Coronary artery (tissue), 2 donors: ENCODE data around the gene SPTAN1.
"Not testable (repeated sequence)": the region's sequence is repeated elsewhere in the genome, so short reads cannot be mapped to it uniquely, and the experiment has no call there.

Experiments
- DNase-seq: peaks from one replicate; pipeline ENCODE4 v3.0.0-alpha.2; 2017; ENCODE audit warnings: low spot score
- H3K27ac ChIP-seq, 2 donors: fragments of 200-600 bp; sonication (generic); one replicate each; pipeline ENCODE4 v1.5.1; 2016 to 2019
- H3K4me3 ChIP-seq: fragments of 200-600 bp; sonication (generic); 2 replicates; pipeline ENCODE4 v1.5.1; 2016; ENCODE audit warnings: mild to moderate bottlenecking, moderate library complexity
- TF ChIP-seq, protein P1 (sequence below): fragments of 200-600 bp; sonication (generic); IDR thresholded peaks from one replicate; pipeline ENCODE4 v1.5.1; 2019; ENCODE audit warnings: antibody characterized with exemption

SPTAN1 gene

DNA sequence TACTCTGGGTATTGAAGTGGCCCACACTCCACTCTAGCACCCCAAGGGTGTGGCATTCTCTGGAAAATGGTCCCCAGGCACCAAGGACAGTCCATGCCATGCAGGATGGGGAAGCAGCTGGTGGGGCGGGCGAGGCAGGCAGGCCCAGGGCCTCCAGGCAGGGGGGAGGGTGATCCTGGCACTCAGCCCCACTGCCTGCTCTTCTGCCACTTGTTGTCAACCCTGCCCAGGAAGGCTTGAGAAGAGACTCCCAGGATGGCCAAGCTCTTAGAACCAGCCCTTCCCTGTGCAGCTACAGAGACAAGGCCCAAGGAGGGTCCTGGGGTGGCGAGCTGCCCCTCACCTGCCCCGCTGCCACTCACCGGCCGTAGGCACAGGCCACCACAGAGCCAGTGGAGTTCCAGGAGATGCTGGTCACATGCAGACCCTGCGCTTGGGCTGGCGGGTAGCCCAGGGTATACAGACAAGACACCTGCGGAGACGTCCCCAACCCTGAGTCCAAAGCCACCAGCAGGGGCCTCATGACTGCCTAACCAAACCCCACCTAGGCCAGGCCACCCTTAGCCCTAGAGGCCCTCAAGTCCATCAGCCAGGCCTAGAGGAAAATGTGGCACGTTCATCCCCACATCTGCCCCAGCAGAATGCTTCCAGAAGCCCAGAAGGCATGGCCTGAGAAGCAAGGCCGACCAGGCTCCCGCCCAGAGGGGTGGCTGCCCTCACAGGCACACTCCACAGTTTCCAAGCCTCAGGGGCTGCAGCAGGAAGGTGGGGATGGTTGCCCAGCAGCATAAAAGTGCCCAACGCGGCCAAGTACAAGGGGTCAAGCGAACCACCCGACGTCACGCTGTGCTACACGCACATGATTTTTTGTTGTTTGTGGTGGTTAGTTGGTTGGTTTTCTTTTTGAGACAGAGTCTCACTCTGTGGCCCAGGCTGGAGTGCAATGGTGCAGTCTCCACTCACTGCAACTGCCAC lies 84.5 kb downstream of the SPTAN1 start:
- TF ChIP-seq, protein P1, sequence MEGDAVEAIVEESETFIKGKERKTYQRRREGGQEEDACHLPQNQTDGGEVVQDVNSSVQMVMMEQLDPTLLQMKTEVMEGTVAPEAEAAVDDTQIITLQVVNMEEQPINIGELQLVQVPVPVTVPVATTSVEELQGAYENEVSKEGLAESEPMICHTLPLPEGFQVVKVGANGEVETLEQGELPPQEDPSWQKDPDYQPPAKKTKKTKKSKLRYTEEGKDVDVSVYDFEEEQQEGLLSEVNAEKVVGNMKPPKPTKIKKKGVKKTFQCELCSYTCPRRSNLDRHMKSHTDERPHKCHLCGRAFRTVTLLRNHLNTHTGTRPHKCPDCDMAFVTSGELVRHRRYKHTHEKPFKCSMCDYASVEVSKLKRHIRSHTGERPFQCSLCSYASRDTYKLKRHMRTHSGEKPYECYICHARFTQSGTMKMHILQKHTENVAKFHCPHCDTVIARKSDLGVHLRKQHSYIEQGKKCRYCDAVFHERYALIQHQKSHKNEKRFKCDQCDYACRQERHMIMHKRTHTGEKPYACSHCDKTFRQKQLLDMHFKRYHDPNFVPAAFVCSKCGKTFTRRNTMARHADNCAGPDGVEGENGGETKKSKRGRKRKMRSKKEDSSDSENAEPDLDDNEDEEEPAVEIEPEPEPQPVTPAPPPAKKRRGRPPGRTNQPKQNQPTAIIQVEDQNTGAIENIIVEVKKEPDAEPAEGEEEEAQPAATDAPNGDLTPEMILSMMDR = no peak

DNA sequence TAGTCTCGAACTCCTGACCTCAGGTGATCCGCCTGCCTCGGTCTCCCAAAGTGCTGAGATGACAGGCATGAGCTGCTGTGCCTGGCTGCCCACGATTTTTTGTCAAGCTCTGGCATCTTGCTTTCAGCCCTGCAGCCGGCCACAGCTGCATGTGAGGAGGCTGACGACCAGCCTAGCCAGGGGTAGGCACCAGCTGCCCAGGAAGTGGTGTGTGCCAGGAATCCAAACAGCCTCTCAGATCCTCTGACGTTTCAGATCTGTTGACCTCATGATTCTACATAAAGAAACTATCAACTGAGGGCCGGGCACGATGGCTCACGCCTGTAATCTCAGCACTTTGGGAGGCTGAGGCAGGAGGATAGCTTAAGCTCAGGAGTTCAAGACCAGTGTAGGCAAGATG lies 85.3 kb downstream of the SPTAN1 start:
- Histone ChIP-seq H3K27ac (peak overlapping the region in 1 of 2 donors; percentile 99), H3K4me3 (no peak overlapping the region)
- no peak for DNase-seq
- TF ChIP-seq, protein P1 = no peak

More for the DNA sequence above, 84.5 kb downstream of the SPTAN1 start:
- Histone ChIP-seq H3K4me3 (no peak overlapping the region), H3K27ac (peak overlapping the region in 1 of 2 donors; percentile 99)
- no peak for DNase-seq

DNA sequence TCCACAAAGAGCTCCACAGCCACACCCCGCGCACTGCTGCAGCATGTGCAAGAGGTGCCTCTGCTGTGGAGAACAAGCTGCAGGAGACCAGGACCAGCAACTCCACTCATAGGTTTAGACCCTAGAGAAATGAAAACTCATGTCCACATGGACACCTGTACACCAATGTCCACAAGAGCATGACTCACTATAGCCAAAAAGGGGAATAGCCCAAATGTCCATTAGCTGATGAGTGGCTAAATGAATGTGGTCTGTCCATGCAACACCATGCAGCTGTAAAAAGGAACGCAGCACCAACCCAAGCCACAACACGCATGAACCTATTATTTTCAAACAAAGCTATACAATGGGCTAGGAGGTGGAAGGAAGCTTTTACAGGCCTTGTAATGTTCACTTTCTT lies 86.2 kb downstream of the SPTAN1 start:
- H3K27ac ChIP-seq = no peak overlapping the region
- TF ChIP-seq, protein P1 = no peak
- no peak overlapping the region for H3K4me3 ChIP-seq
- no peak for DNase-seq

GRCh38 chr9:128640603-128641002 lies 88.2 kb downstream of the SPTAN1 start:
- no peak overlapping the region for H3K27ac ChIP-seq
- no peak for DNase-seq
- TF ChIP-seq, protein P1 = no peak
- H3K4me3 ChIP-seq = no peak overlapping the region

DNA sequence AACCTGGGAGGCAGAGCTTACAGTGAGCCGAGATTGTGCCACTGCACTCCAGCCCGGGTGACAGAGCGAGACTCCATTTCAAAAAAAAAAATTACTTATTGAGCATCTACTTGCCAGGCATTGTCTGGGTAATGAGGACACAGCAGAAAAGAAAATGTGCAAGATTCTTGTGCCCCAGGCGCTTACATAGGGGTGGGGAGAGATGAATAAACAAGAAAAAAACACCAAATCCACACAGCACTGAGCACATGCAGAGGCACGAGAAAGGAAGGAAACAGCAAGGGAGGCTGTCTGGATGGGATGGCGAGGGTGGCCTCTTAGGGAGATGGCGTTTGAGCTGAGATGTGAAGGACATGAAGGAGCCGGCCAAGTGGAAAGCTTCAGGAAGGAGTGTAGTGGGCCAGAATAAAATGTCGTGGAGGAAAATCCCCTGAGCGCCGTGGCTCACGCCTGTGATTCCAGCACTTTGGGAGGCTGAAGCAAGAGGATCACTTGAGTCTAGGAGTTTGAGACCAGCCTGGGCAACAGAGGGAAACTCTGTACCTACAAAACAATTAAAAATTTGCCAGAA lies 90.4 kb downstream of the SPTAN1 start:
- Histone ChIP-seq H3K4me3 (no peak overlapping the region), H3K27ac (no peak overlapping the region)
- TF ChIP-seq, protein P1 = no peak
- DNase-seq = no peak

DNA sequence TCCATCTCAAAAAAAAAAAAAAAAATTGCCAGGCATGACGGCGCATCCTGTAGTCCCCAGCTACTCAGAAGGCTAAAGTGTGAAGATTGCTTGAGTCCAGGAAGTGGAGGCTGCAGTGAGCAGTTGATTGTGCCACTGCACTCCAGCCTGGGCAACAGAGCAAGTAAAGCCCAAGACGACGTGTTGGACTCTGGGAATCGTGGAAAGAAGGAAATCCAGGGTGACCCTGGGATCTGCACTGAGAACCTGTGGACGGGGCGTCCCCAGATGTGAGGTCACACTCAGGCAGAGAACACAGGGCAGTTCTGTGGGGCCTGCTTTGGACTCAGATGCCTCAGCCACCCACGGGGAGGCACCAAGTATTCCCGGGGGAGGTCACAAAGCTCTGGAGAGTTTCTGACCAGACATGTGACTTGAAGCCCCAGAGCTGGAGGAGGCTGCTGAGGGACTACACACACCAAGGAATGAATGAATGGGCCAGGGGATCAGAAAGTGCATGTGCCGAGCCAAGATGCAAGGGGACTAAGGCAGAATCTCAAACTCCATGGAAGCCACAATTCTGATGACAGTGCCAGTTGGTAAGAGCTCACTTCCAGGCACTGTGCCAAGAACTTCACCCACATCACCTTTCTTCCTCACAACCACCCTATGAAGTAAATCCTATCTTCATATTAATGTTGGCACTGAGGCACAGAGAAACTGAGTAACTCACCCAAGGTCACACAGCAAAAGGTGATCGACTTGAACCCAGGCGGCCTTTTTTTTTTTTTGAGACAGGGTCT lies 91.3 kb downstream of the SPTAN1 start:
- TF ChIP-seq, protein P1 = no peak
- no peak for DNase-seq
- H3K4me3 ChIP-seq = no peak overlapping the region
- no peak overlapping the region for H3K27ac ChIP-seq

- not testable (repeated sequence) for H3K27ac ChIP-seq, H3K4me3 ChIP-seq, DNase-seq
These were observed 95.8 kb downstream of the SPTAN1 start for GRCh38 chr9:128648206-128648605.
